GM10266 (cell line): ENCODE results near the gene PRDM5.

Experiments used
- DNase-seq: peaks from one replicate; pipeline ENCODE4 v3.0.0; 2012; ENCODE audit errors: extremely low spot score
- CTCF ChIP-seq: IDR thresholded peaks from 2 replicates; pipeline ENCODE4 v1.5.1; 2012; ENCODE audit warnings: mild to moderate bottlenecking, low read depth; ENCODE audit not compliant: control insufficient read depth, insufficient read depth; ENCODE audit errors: missing control alignments

PRDM5 gene

GRCh38 chr4:120824946-120825345, 97.6 kb downstream of the PRDM5 start:
- DNase-seq = no peak

GRCh38 chr4:120821977-120822376, 100.5 kb downstream of the PRDM5 start:
- DNase-seq = no peak
- TF ChIP-seq CTCF = no peak

More at GRCh38 chr4:120824946-120825345, 97.6 kb downstream of the PRDM5 start:
- TF ChIP-seq CTCF = no peak

- DNase-seq = no peak
- TF ChIP-seq CTCF = no peak
Observed at GRCh38 chr4:120821029-120821428, 101.5 kb downstream of the PRDM5 start.

- TF ChIP-seq CTCF = no peak
- DNase-seq = no peak
Observed at GRCh38 chr4:120819805-120820437, 102.6 kb downstream of the PRDM5 start.

GRCh38 chr4:120816296-120816965, 106.1 kb downstream of the PRDM5 start:
- no peak for DNase-seq
- TF ChIP-seq CTCF = no peak

GRCh38 chr4:120815361-120815760, 107.2 kb downstream of the PRDM5 start:
- no peak for TF ChIP-seq CTCF
- no peak for DNase-seq

- TF ChIP-seq CTCF = no peak
Observed at GRCh38 chr4:120814886-120815285, 107.6 kb downstream of the PRDM5 start.

More at GRCh38 chr4:120814886-120815285, 107.6 kb downstream of the PRDM5 start:
- no peak for DNase-seq
